ENCODE data around the gene TRAPPC3. TPM values are rescaled to one million over a fixed set of nuclear protein-coding genes. Genes with fewer than 3 reads are reported as not detected.

Gene TRAPPC3
- total RNA-seq, 1 donor, result 80.8 TPM

DNA sequence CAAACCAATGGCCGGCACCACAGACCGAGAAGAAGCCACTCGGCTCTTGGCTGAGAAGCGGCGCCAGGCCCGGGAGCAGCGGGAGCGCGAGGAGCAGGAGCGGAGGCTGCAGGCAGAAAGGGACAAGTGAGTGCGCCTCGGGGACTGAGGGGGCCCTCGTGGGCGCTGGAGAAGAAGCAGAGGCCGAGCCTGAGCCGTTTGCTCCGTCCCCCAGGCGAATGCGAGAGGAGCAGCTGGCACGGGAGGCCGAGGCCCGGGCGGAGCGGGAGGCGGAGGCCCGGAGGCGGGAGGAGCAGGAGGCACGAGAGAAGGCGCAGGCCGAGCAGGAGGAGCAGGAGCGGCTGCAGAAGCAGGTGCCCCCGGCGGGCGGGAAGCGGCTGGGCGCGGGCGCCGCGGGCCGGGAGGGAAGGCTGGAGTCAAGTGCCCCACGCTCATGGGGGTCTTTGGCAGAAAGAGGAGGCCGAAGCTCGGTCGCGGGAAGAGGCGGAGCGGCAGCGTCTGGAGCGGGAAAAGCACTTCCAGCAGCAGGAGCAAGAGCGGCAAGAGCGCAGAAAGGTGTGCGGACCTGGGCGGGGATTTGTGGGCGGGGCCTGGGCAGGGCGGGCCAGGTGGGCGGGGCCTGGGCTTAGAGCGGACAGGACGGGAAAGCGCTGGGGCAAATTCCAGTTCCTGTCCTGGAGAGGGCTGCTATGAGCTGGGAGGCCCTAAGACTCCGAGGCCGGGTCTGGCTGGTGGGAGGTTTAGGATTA is 29.4 kb upstream of the TRAPPC3 start:
- DNase-seq (ENCODE audit: low read depth), result no peak
- TF ChIP-seq, protein P1, sequence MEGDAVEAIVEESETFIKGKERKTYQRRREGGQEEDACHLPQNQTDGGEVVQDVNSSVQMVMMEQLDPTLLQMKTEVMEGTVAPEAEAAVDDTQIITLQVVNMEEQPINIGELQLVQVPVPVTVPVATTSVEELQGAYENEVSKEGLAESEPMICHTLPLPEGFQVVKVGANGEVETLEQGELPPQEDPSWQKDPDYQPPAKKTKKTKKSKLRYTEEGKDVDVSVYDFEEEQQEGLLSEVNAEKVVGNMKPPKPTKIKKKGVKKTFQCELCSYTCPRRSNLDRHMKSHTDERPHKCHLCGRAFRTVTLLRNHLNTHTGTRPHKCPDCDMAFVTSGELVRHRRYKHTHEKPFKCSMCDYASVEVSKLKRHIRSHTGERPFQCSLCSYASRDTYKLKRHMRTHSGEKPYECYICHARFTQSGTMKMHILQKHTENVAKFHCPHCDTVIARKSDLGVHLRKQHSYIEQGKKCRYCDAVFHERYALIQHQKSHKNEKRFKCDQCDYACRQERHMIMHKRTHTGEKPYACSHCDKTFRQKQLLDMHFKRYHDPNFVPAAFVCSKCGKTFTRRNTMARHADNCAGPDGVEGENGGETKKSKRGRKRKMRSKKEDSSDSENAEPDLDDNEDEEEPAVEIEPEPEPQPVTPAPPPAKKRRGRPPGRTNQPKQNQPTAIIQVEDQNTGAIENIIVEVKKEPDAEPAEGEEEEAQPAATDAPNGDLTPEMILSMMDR (IDR thresholded peaks at IDR 0.05; ENCODE audit: insufficient read depth, low read length), result no peak
- no peak overlapping the region for H3K4me3 ChIP-seq (ENCODE audit: low read depth, low read length)

- H3K4me3 ChIP-seq (ENCODE audit: low read depth, low read length), result no peak overlapping the region
- no peak for DNase-seq (ENCODE audit: low read depth)
- TF ChIP-seq, protein P1 (IDR thresholded peaks at IDR 0.05; ENCODE audit: insufficient read depth, low read length), result no peak
Observed at GRCh38 chr1:36177589-36178431, 28.5 kb upstream of the TRAPPC3 start.

- no peak overlapping the region for H3K4me3 ChIP-seq (ENCODE audit: low read depth, low read length)
- TF ChIP-seq, protein P1 (IDR thresholded peaks at IDR 0.05; ENCODE audit: insufficient read depth, low read length), result no peak
- DNase-seq (ENCODE audit: low read depth), result no peak
Observed at GRCh38 chr1:36176106-36176949, 27.0 kb upstream of the TRAPPC3 start.

GRCh38 chr1:36175137-36176095 is 26.1 kb upstream of the TRAPPC3 start:
- TF ChIP-seq, protein P1 (IDR thresholded peaks at IDR 0.05; ENCODE audit: insufficient read depth, low read length), result no peak
- DNase-seq (ENCODE audit: low read depth), result peak; percentile 55
- H3K4me3 ChIP-seq (ENCODE audit: low read depth, low read length), result no peak overlapping the region

DNA sequence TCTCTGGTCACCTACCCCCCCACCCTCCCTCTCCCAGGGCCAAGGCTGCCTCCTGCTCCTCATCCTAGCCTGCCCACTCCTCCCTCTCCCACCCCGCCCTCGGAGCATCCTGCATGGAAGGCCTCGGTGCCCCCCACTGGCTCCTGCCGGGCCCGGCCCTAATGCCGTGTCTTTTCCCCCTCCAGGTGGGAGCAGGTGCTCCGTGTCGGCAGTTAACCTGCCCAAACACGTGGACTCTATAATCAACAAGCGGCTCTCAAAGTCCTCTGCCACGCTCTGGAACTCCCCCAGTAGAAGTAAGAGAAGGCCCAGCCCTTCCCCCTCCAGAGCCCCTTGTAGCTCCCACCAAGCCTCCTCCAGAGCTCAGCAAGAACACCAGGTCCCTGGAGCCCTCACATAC is 25.4 kb upstream of the TRAPPC3 start:
- DNase-seq (ENCODE audit: low read depth), result no peak
- H3K4me3 ChIP-seq (ENCODE audit: low read depth, low read length), result no peak overlapping the region
- TF ChIP-seq, protein P1 (IDR thresholded peaks at IDR 0.05; ENCODE audit: insufficient read depth, low read length), result no peak

All from fibroblast of the aortic adventitia (primary cell).